CD8-positive, alpha-beta memory T cell (primary cell): ENCODE results near the gene MAP3K7CL. TPM values are rescaled to one million over a fixed set of nuclear protein-coding genes. Genes with fewer than 3 reads are reported as not detected.

Source experiments
- CTCF ChIA-PET: fragments of 350-600 bp; sonication (Branson Sonifier 250); formaldehyde crosslinking; loops from one replicate; lab custom pipeline; 2021; ENCODE audit warnings: antibody characterized with exemption; lab: Charles Lee
- POLR2A ChIA-PET: fragments of 350-600 bp; sonication (Branson Sonifier 250); formaldehyde crosslinking; loops from one replicate; lab custom pipeline; 2021; ENCODE audit warnings: antibody characterized with exemption; lab: Charles Lee
- DNase-seq, 5 donors: peaks; one replicate each; pipeline versions ENCODE4 v3.0.0 to v3.0.0-alpha.2; 2020 to 2022; ENCODE audit warnings: mixed read lengths in 1 of 5
- H3K27ac ChIP-seq: one replicate; pipeline ENCODE4 v1.7.0; 2013; ENCODE audit warnings: low read depth, mild to moderate bottlenecking, low read length, moderate library complexity
- H3K27me3 ChIP-seq: 2 replicates; pipeline ENCODE4 v1.7.0; 2013; ENCODE audit warnings: low read length, mild to moderate bottlenecking; ENCODE audit not compliant: insufficient read depth, poor library complexity, severe bottlenecking
- H3K36me3 ChIP-seq: 2 replicates; pipeline ENCODE4 v1.7.0; 2013; ENCODE audit warnings: mild to moderate bottlenecking, low read length, moderate library complexity; ENCODE audit not compliant: insufficient read depth
- H3K4me1 ChIP-seq: 2 replicates; pipeline ENCODE4 v1.7.0; 2013; ENCODE audit warnings: mild to moderate bottlenecking, low read length, moderate library complexity; ENCODE audit not compliant: insufficient read depth
- H3K4me3 ChIP-seq: 2 replicates; pipeline ENCODE4 v1.7.0; 2013; ENCODE audit warnings: mild to moderate bottlenecking, low read length
- H3K9me3 ChIP-seq: 2 replicates; pipeline ENCODE4 v1.7.0; 2013; ENCODE audit warnings: mild to moderate bottlenecking, low read length
- H3K27ac Mint-ChIP-seq, 8 donors: one replicate each; pipeline ENCODE4 v1.8.0; 2020 to 2021; ENCODE audit warnings: mixed read lengths in 8 of 8, mild to moderate bottlenecking in 6 of 8, inconsistent platforms in 3 of 8, moderate library complexity in 3 of 8
- H3K27me3 Mint-ChIP-seq, 2 donors: one replicate each; pipeline ENCODE4 v1.8.0; 2020 to 2021; ENCODE audit warnings: mixed read lengths in 2 of 2, mild to moderate bottlenecking in 1 of 2, moderate library complexity in 1 of 2
- H3K36me3 Mint-ChIP-seq, 3 donors: one replicate each; pipeline ENCODE4 v1.8.0; 2020 to 2021; ENCODE audit warnings: mixed read lengths in 3 of 3, inconsistent platforms in 1 of 3, mild to moderate bottlenecking in 1 of 3
- H3K4me1 Mint-ChIP-seq, 3 donors: one replicate each; pipeline ENCODE4 v1.8.0; 2020 to 2021; ENCODE audit warnings: mixed read lengths in 3 of 3, inconsistent platforms in 1 of 3, mild to moderate bottlenecking in 1 of 3
- H3K4me3 Mint-ChIP-seq, 7 donors: one replicate each; pipeline ENCODE4 v1.8.0; 2020 to 2021; ENCODE audit warnings: mixed read lengths in 7 of 7, mild to moderate bottlenecking in 6 of 7, moderate library complexity in 4 of 7, inconsistent platforms in 2 of 7
- H3K9me3 Mint-ChIP-seq, 5 donors: one replicate each; pipeline ENCODE4 v1.8.0; 2020 to 2022; ENCODE audit warnings: mixed read lengths in 5 of 5, mild to moderate bottlenecking in 3 of 5, moderate library complexity in 2 of 5, inconsistent platforms in 1 of 5
- polyA plus RNA-seq: library from polyadenylated mRNA; unstranded; fragments of 300-500 nt; fragmentation: Illumina TruSeq; gene quantifications from one replicate; pipeline ENCODE4 v1.2.3, GENCODE V29; 2021
- total RNA-seq, 2 experiments: library from RNA; stranded (reverse); gene quantifications; one replicate each; pipeline ENCODE4 v1.2.3, GENCODE V29; 2021

Gene MAP3K7CL
- total and polyA plus RNA-seq, 3 experiments from 2014 or later = 4.2 to 6.0 (median 4.6) TPM

DNA sequence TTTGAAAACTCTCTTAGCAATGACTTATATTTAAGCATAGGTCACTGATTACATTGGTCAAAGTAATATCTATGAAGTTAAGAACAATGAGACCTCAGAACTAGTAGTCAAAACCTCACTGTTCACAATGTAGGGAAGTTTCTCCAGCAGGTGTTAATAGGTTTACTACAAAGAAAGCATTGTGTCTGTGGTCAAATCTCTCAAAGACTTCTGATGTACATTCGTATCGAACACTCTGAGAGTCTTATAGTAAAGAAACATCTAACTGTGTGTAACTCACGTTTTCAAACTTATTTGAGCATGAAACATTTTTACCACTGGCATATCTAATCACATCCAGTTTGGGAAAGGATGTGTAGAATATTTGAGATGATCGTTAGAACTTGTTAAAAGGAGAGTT lies 76.0 kb downstream of the MAP3K7CL start:
- no peaks in the 10 kb centered on the region for H3K36me3 ChIP-seq
- ChIA-PET POLR2A (no interaction called here), CTCF (no interaction called here)
- peaks cover 7 to 24% of the 10 kb centered on the region in 2 donors for H3K27me3 Mint-ChIP-seq
- no peaks in the 10 kb centered on the region for H3K27me3 ChIP-seq
- H3K4me3 Mint-ChIP-seq = no peak overlapping the region
- H3K4me1 ChIP-seq = no peaks in the 10 kb centered on the region
- no peak overlapping the region for H3K4me3 ChIP-seq
- H3K36me3 Mint-ChIP-seq = peaks cover 0 to 8% (median 0%) of the 10 kb centered on the region in 3 donors
- peaks cover 12 to 16% (median 14%) of the 10 kb centered on the region in 5 donors for H3K9me3 Mint-ChIP-seq
- DNase-seq = no peak
- no peak overlapping the region for H3K27ac ChIP-seq
- no peaks in the 10 kb centered on the region for H3K9me3 ChIP-seq
- H3K4me1 Mint-ChIP-seq = no peaks in the 10 kb centered on the region
- no peak overlapping the region for H3K27ac Mint-ChIP-seq

DNA sequence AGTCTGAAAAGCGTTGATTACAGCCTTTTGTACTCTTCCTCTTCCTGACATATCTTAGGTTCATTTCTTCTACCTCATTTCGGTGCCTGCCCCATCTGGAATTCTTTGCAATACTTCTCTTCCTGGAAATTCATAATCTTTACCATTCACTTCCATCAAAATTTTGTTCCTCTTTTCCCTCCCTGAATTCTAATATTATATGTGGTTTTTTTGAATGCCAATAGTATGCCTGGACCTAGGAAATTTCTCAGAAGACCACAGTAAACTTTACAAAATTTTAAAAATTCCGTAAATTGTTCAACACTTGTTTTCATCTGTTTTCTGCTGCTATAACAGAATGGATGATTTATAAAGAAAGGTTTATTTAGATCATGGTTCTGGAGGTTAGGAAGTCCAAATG lies 76.8 kb downstream of the MAP3K7CL start:
- Histone ChIP-seq H3K27ac (no peak overlapping the region), H3K27me3 (no peaks in the 10 kb centered on the region), H3K4me1 (no peaks in the 10 kb centered on the region), H3K4me3 (no peak overlapping the region), H3K36me3 (no peaks in the 10 kb centered on the region), H3K9me3 (no peaks in the 10 kb centered on the region)
- no peak overlapping the region for H3K27ac Mint-ChIP-seq
- no peak for DNase-seq
- no peaks in the 10 kb centered on the region for H3K4me1 Mint-ChIP-seq
- H3K36me3 Mint-ChIP-seq = peaks cover 0 to under 1% (median 0%) of the 10 kb centered on the region in 3 donors
- peaks cover 6 to 10% (median 7%) of the 10 kb centered on the region in 5 donors for H3K9me3 Mint-ChIP-seq
- POLR2A ChIA-PET = no interaction called here
- peaks cover 7 to 24% of the 10 kb centered on the region in 2 donors for H3K27me3 Mint-ChIP-seq
- no peak overlapping the region for H3K4me3 Mint-ChIP-seq
- CTCF ChIA-PET = no interaction called here

DNA sequence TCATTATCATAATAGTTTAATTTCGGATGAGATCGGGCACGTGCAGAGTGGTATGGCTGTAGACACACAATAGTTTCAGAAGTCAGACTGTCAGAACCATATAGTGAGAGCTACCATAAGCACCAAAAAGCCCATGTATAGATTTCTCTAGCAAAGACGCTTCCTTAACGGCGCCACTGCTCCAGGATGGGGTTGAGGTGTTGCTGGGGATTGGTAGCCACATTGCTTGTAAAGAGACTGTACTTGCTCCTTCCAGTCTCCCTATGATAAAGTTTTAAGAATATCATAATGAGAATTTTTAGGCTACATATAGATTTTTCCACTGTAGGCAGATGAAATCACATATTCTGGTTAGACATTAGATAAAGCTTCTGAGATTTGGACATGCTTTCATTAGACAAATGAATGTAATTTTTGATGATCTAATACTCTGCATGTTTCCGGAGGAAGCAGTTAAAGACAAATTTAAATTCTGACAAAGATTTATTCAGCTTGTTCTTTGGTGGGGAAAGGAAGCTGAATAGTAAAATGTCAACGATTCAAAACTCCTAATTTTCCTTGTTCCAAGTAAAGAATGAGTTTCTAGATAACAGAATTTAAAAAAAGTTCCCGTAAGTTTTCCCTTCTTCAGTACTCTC lies 77.7 kb downstream of the MAP3K7CL start:
- no peaks in the 10 kb centered on the region for H3K9me3 ChIP-seq
- Mint-ChIP-seq H3K4me3 (no peak overlapping the region), H3K27ac (no peak overlapping the region), H3K36me3 (no peaks in the 10 kb centered on the region), H3K9me3 (peaks cover under 1 to 3% (median 2%) of the 10 kb centered on the region in 5 donors), H3K27me3 (peaks cover 5 to 24% of the 10 kb centered on the region in 2 donors), H3K4me1 (no peaks in the 10 kb centered on the region)
- ChIA-PET POLR2A (no interaction called here), CTCF (no interaction called here)
- no peak overlapping the region for H3K4me3 ChIP-seq
- no peaks in the 10 kb centered on the region for H3K4me1 ChIP-seq
- H3K27me3 ChIP-seq = no peaks in the 10 kb centered on the region
- H3K27ac ChIP-seq = no peak overlapping the region
- no peaks in the 10 kb centered on the region for H3K36me3 ChIP-seq
- no peak for DNase-seq

DNA sequence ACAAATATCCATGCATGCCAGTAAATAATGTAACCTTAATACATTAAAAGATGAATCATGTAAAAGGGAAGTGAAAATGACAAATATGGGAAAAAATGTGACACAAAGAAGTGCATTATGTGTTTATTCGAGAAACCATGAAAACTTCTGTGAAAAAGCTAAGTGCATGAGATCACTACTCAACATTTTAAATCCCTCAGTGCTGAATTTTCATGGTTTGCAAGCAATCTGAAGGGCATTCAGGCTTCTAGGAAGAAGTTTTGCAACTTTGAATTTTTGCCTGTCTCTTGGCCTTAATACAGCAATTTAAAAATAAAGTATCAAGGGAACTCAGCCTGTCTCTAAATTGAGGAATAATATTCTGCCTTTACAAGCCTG lies 78.2 kb downstream of the MAP3K7CL start:
- Histone ChIP-seq H3K4me3 (no peak overlapping the region), H3K27ac (no peak overlapping the region), H3K36me3 (no peaks in the 10 kb centered on the region), H3K9me3 (no peaks in the 10 kb centered on the region), H3K4me1 (no peaks in the 10 kb centered on the region), H3K27me3 (no peaks in the 10 kb centered on the region)
- Mint-ChIP-seq H3K36me3 (no peaks in the 10 kb centered on the region), H3K27me3 (peaks cover 5 to 24% of the 10 kb centered on the region in 2 donors), H3K4me1 (no peaks in the 10 kb centered on the region), H3K9me3 (peaks cover 0 to 3% (median 0%) of the 10 kb centered on the region in 5 donors), H3K27ac (no peak overlapping the region), H3K4me3 (no peak overlapping the region)
- ChIA-PET CTCF (no interaction called here), POLR2A (no interaction called here)
- no peak for DNase-seq

GRCh38 chr21:29209696-29210095 lies 79.3 kb downstream of the MAP3K7CL start:
- ChIA-PET POLR2A (no interaction called here), CTCF (no interaction called here)
- Mint-ChIP-seq H3K4me3 (no peak overlapping the region), H3K4me1 (no peaks in the 10 kb centered on the region), H3K9me3 (peaks cover 0 to 3% (median 0%) of the 10 kb centered on the region in 5 donors), H3K36me3 (no peaks in the 10 kb centered on the region), H3K27ac (no peak overlapping the region), H3K27me3 (peaks cover 5 to 19% of the 10 kb centered on the region in 2 donors)
- Histone ChIP-seq H3K27ac (no peak overlapping the region), H3K9me3 (no peaks in the 10 kb centered on the region), H3K36me3 (no peaks in the 10 kb centered on the region), H3K4me3 (no peak overlapping the region), H3K27me3 (no peaks in the 10 kb centered on the region), H3K4me1 (no peaks in the 10 kb centered on the region)
- DNase-seq = no peak

GRCh38 chr21:29211205-29211604 lies 80.8 kb downstream of the MAP3K7CL start:
- CTCF ChIA-PET = no interaction called here
- H3K27me3 Mint-ChIP-seq = peaks cover 5 to 12% of the 10 kb centered on the region in 2 donors

DNA sequence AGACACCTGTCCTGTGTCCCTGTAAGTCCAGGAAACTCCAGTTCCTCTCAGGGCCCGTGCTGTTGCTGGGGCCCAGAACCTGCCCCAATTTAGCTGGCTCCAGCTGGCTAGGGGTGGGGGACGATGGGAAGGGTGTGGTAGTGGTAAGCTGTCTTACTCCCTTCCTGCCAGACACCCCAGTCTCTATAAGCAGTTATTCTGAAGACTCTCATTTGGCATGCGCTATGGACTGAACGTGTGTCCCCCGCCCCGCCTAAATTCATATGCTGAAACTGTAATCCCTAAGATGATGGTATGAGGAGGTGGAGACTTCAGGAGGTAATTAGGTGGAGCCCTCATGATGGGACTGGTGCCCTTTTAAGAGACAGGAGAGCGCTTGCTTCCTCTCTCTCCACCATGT lies 82.0 kb downstream of the MAP3K7CL start:
- no peak overlapping the region for H3K27ac Mint-ChIP-seq
- no peaks in the 10 kb centered on the region for H3K9me3 ChIP-seq
- no peaks in the 10 kb centered on the region for H3K36me3 ChIP-seq
- no peaks in the 10 kb centered on the region for H3K4me1 ChIP-seq
- H3K27me3 ChIP-seq = no peaks in the 10 kb centered on the region
- H3K9me3 Mint-ChIP-seq = no peaks in the 10 kb centered on the region
- peaks cover 0 to 2% of the 10 kb centered on the region in 2 donors for H3K27me3 Mint-ChIP-seq
- no peak overlapping the region for H3K4me3 ChIP-seq
- DNase-seq = no peak
- H3K4me1 Mint-ChIP-seq = no peaks in the 10 kb centered on the region
- no peaks in the 10 kb centered on the region for H3K36me3 Mint-ChIP-seq
- ChIA-PET POLR2A (no interaction called here), CTCF (no interaction called here)
- H3K4me3 Mint-ChIP-seq = no peak overlapping the region
- H3K27ac ChIP-seq = no peak overlapping the region

More at GRCh38 chr21:29211205-29211604, 80.8 kb downstream of the MAP3K7CL start:
- Histone ChIP-seq H3K9me3 (no peaks in the 10 kb centered on the region), H3K36me3 (no peaks in the 10 kb centered on the region), H3K27me3 (no peaks in the 10 kb centered on the region), H3K4me3 (no peak overlapping the region), H3K27ac (no peak overlapping the region), H3K4me1 (no peaks in the 10 kb centered on the region)
- POLR2A ChIA-PET = no interaction called here
- no peaks in the 10 kb centered on the region for H3K4me1 Mint-ChIP-seq
- H3K4me3 Mint-ChIP-seq = no peak overlapping the region
- no peaks in the 10 kb centered on the region for H3K36me3 Mint-ChIP-seq
- no peak for DNase-seq
- no peaks in the 10 kb centered on the region for H3K9me3 Mint-ChIP-seq
- H3K27ac Mint-ChIP-seq = no peak overlapping the region

- POLR2A ChIA-PET = no interaction called here
- Histone ChIP-seq H3K36me3 (no peaks in the 10 kb centered on the region), H3K4me3 (no peak overlapping the region), H3K27me3 (no peaks in the 10 kb centered on the region), H3K9me3 (no peaks in the 10 kb centered on the region), H3K27ac (no peak overlapping the region), H3K4me1 (no peaks in the 10 kb centered on the region)
- no peak for DNase-seq
- Mint-ChIP-seq H3K4me3 (no peak overlapping the region), H3K9me3 (no peaks in the 10 kb centered on the region), H3K4me1 (no peaks in the 10 kb centered on the region), H3K27me3 (no peaks in the 10 kb centered on the region), H3K36me3 (no peaks in the 10 kb centered on the region), H3K27ac (no peak overlapping the region)
- CTCF ChIA-PET = no interaction called here
These were observed 83.3 kb downstream of the MAP3K7CL start for GRCh38 chr21:29213513-29214385.
